ENCODE data around the gene DCUN1D2. TPM values are rescaled to one million over a fixed set of nuclear protein-coding genes. Genes with fewer than 3 reads are reported as not detected.
"Not testable (repeated sequence)": the region's sequence is repeated elsewhere in the genome, so short reads cannot be mapped to it uniquely, and the experiment has no call there.

DCUN1D2 gene
- total and polyA plus RNA-seq, 4 donors: 7.4 to 28.2 (median 16.6) TPM

DNA sequence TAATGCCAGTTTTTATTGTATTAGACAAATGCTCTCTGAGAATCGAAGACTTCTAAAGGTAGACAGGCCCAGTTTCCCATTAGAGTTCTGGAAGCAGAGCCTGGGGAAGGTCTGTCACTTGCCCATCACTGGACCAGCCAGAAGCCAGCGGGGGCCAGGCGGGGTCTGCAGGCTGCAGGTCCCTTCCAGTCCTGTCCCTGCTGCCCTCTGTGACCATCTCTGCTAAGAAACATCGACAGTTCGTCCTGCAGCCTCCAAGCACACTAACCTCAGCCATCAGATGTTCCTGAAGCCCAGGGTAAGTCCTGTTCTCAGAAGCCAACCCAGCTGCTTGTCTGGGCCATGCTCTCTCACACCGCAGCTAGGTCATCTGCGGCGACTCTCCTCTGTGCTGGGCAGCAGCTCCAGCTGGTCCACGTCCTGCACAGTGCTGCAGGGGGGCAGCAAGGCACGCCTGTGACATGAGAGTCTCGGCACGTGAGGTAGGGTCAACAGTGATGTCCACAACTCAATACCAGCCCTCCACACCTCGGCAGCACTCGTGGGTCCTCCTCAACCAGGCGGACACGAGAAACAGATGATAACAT, 34.3 kb downstream of the DCUN1D2 start:
- Histone ChIP-seq H3K27ac (ENCODE audit: low read depth in 1 of 2, low read length in 2 of 2) (no peak overlapping the region), H3K4me1 (ENCODE audit: control insufficient read depth in 1 of 2, insufficient read depth in 2 of 2, low read length in 2 of 2) (no peaks in the 10 kb centered on the region), H3K36me3 (ENCODE audit: control insufficient read depth in 1 of 2, insufficient read depth in 2 of 2, low read length in 1 of 2) (peaks cover 0 to 3% of the 10 kb centered on the region in 2 donors), H3K9me3 (ENCODE audit: control insufficient read depth, low read length) (no peaks in the 10 kb centered on the region), H3K4me3 (ENCODE audit: low read length in 2 of 2) (no peak overlapping the region), H3K27me3 (ENCODE audit: control insufficient read depth in 1 of 2, insufficient read depth in 2 of 2, low read length in 1 of 2) (no peaks in the 10 kb centered on the region)
- ATAC-seq (ENCODE audit: low FRiP score): no peak
- 93 to 95% methylated on average over 16 of the region's 16 CpGs for WGBS, 2 donors
- no peak for DNase-seq
- intact Hi-C loops (cut with DNase I): no loop called here

DNA sequence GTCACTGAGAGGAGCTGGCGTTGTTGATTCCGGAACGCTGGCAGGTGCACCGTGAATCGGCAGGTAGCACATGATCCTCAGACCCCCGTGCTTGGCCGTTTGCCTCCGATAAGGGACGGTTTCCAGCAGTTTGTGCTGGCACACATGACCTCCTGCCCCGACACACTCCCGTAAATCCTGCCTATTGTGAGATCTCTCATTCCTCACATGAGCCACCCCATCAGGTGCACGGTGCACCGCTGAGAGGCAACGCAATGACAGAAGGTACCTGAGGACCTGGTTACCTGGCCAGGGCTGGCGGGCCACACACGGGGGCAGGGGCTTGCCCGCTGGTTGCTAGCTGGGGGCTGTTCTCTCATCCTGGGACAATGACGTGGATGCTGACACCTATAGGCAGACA, 35.1 kb downstream of the DCUN1D2 start:
- DNase-seq (no peak), ATAC-seq (ENCODE audit: low FRiP score) (no peak)
- intact Hi-C loops (cut with DNase I): no loop called here
- H3K9me3 ChIP-seq (ENCODE audit: control insufficient read depth, low read length): no peaks in the 10 kb centered on the region
- H3K4me3 ChIP-seq (ENCODE audit: low read length in 2 of 2): no peak overlapping the region
- WGBS, 2 donors: 91 to 95% methylated on average over 18 of the region's 18 CpGs
- H3K4me1 ChIP-seq (ENCODE audit: control insufficient read depth in 1 of 2, insufficient read depth in 2 of 2, low read length in 2 of 2): no peaks in the 10 kb centered on the region
- peaks cover 0 to 3% of the 10 kb centered on the region in 2 donors for H3K36me3 ChIP-seq (ENCODE audit: control insufficient read depth in 1 of 2, insufficient read depth in 2 of 2, low read length in 1 of 2)
- H3K27me3 ChIP-seq (ENCODE audit: control insufficient read depth in 1 of 2, insufficient read depth in 2 of 2, low read length in 1 of 2): no peaks in the 10 kb centered on the region
- H3K27ac ChIP-seq (ENCODE audit: low read depth in 1 of 2, low read length in 2 of 2): no peak overlapping the region

GRCh38 chr13:113454936-113455335, 35.6 kb downstream of the DCUN1D2 start:
- Histone ChIP-seq H3K4me3 (ENCODE audit: low read length in 2 of 2) (no peak overlapping the region), H3K9me3 (ENCODE audit: control insufficient read depth, low read length) (no peaks in the 10 kb centered on the region), H3K4me1 (ENCODE audit: control insufficient read depth in 1 of 2, insufficient read depth in 2 of 2, low read length in 2 of 2) (no peaks in the 10 kb centered on the region), H3K36me3 (ENCODE audit: control insufficient read depth in 1 of 2, insufficient read depth in 2 of 2, low read length in 1 of 2) (peaks cover 0 to 3% of the 10 kb centered on the region in 2 donors), H3K27me3 (ENCODE audit: control insufficient read depth in 1 of 2, insufficient read depth in 2 of 2, low read length in 1 of 2) (no peaks in the 10 kb centered on the region), H3K27ac (ENCODE audit: low read depth in 1 of 2, low read length in 2 of 2) (no peak overlapping the region)
- ATAC-seq (ENCODE audit: low FRiP score) (no peak), DNase-seq (no peak)
- intact Hi-C loops (cut with DNase I): loop anchor here (5.0 kb wide), 3 partner anchors 58 to 178 kb away; no protein-coding TSS in a partner anchor
- 95 to 96% methylated on average over 13 of the region's 13 CpGs for WGBS, 2 donors

DNA sequence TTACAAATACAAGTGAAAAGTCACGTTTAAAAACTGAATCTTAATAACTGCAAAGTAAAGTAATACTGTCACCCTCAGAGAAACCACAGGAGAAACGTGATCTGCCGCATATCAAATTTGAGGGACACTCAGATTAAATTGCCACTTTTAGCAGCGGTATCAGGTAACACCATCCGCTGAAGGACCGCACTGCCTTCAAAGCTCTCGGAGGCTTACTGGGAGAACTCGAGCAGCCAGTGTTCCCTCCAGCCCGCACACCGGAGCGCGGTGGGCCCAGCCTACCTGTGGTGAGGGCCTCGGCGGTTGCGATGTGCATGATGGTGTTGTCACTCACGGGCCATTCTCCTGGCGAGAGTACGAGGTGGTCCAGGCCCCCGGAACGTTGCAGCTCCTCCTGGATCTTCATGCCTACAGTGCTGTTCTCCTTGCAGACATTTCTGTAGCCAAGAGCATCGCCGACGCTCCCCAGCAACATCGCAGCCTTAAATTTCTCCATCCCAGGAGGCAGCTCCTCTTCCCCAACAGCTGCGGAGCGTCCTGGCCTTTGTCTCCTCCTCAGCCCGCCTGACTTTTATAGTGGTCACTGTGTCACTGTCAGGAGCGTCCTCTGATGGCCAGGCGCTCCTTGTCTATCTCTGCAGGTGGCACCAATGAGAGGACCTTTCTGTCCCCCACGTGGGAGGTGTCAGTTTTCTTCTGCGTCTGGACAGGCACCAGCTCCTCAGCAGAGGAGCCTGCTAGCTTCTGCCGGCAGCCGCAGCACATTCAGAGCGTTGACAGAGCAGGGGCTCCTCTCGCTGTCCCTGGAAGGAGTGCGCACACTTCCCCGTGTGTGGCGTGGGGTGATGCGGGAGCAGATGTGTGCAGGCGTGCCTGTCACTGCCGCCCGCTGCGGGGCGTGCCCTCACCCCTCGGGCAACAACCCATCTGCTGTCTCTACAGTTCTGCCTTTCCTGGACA, 37.3 kb downstream of the DCUN1D2 start, which contains the start of gene ADPRHL1:
Gene ADPRHL1, minus strand, starts transcription at position 547 of the 960 bp plus-strand sequence. Its CDS starts 51 bp downstream, at position 496.
- ATAC-seq (ENCODE audit: low FRiP score) (no peak), DNase-seq (peak in 1 of 2 donors; percentile 10)
- H3K4me1 ChIP-seq (ENCODE audit: control insufficient read depth in 1 of 2, insufficient read depth in 2 of 2, low read length in 2 of 2): no peaks in the 10 kb centered on the region
- 90 to 91% methylated on average over 45 of the region's 45 CpGs for WGBS, 2 donors
- H3K9me3 ChIP-seq (ENCODE audit: control insufficient read depth, low read length): no peaks in the 10 kb centered on the region
- peaks cover 0 to 3% of the 10 kb centered on the region in 2 donors for H3K36me3 ChIP-seq (ENCODE audit: control insufficient read depth in 1 of 2, insufficient read depth in 2 of 2, low read length in 1 of 2)
- H3K27ac ChIP-seq (ENCODE audit: low read depth in 1 of 2, low read length in 2 of 2): no peak within 1 kb of the TSS
- no peaks in the 10 kb centered on the region for H3K27me3 ChIP-seq (ENCODE audit: control insufficient read depth in 1 of 2, insufficient read depth in 2 of 2, low read length in 1 of 2)
- no peak within 1 kb of the TSS for H3K4me3 ChIP-seq (ENCODE audit: low read length in 2 of 2)
- intact Hi-C loops (cut with DNase I): loop anchor here (5.0 kb wide), 3 partner anchors 56 to 176 kb away; no protein-coding TSS in a partner anchor

- peaks cover 0 to 3% of the 10 kb centered on the region in 2 donors for H3K36me3 ChIP-seq (ENCODE audit: control insufficient read depth in 1 of 2, insufficient read depth in 2 of 2, low read length in 1 of 2)
- H3K9me3 ChIP-seq (ENCODE audit: control insufficient read depth, low read length): no peaks in the 10 kb centered on the region
- DNase-seq: no peak
- intact Hi-C loops (cut with DNase I): loop anchor here (5.0 kb wide), 3 partner anchors 55 to 175 kb away; no protein-coding TSS in a partner anchor
- no peak for ATAC-seq (ENCODE audit: low FRiP score)
- H3K27ac ChIP-seq (ENCODE audit: low read depth in 1 of 2, low read length in 2 of 2): no peak overlapping the region
- no peaks in the 10 kb centered on the region for H3K4me1 ChIP-seq (ENCODE audit: control insufficient read depth in 1 of 2, insufficient read depth in 2 of 2, low read length in 2 of 2)
- H3K4me3 ChIP-seq (ENCODE audit: low read length in 2 of 2): no peak overlapping the region
- H3K27me3 ChIP-seq (ENCODE audit: control insufficient read depth in 1 of 2, insufficient read depth in 2 of 2, low read length in 1 of 2): no peaks in the 10 kb centered on the region
- WGBS, 2 donors: 57 to 61% methylated on average over 4 of the region's 4 CpGs
Measured at GRCh38 chr13:113452466-113452865, 38.0 kb downstream of the DCUN1D2 start.

- Histone ChIP-seq H3K27ac (ENCODE audit: low read depth in 1 of 2, low read length in 2 of 2) (no peak overlapping the region), H3K36me3 (ENCODE audit: control insufficient read depth in 1 of 2, insufficient read depth in 2 of 2, low read length in 1 of 2) (peaks cover 0 to 3% of the 10 kb centered on the region in 2 donors), H3K4me3 (ENCODE audit: low read length in 2 of 2) (no peak overlapping the region), H3K9me3 (ENCODE audit: control insufficient read depth, low read length) (no peaks in the 10 kb centered on the region), H3K27me3 (ENCODE audit: control insufficient read depth in 1 of 2, insufficient read depth in 2 of 2, low read length in 1 of 2) (no peaks in the 10 kb centered on the region), H3K4me1 (ENCODE audit: control insufficient read depth in 1 of 2, insufficient read depth in 2 of 2, low read length in 2 of 2) (no peaks in the 10 kb centered on the region)
- intact Hi-C loops (cut with DNase I): loop anchor here (5.0 kb wide), 3 partner anchors 55 to 175 kb away; no protein-coding TSS in a partner anchor
- 61 to 65% methylated on average over 24 of the region's 24 CpGs for WGBS, 2 donors
- no peak for ATAC-seq (ENCODE audit: low FRiP score)
- DNase-seq: peak in 1 of 2 donors; percentile 34
Measured at GRCh38 chr13:113451951-113452421, 38.5 kb downstream of the DCUN1D2 start.

DNA sequence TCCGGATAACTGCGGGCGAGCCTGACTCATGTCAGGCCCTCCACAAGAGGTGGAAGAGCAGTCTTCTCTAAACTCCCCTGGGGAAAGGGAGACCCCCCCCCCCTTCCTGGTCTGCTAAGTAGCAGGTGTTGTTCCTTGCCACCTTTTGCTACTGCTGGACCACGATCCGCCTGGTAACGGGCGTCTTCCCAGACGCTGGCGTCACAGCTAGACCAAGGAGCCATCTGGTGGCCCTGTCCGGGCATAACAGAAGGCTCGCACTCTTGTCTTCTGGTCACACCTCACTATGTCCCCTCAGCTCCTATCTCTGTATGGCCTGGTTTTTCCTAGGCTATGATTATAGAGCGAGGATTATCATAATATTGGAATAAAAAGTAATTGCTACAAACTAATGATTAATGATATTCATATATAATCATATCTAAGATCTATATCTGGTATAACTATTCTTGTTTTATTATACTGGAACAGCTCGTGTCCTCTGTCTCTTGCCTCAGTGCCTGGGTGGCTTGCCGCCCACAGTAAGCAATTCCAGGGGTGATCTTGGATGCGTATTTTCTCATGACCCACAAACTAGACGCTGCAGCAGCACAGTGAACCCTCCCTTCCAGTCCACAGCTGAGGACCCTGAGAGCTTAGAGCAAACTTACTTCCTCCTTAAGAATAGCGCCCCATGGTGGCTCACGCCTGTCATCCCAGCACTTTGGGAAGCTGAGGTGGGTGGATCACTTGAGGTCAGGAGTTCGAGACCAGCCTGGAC, 39.5 kb downstream of the DCUN1D2 start:
- H3K27me3 ChIP-seq (ENCODE audit: control insufficient read depth in 1 of 2, insufficient read depth in 2 of 2, low read length in 1 of 2); H3K4me1 ChIP-seq (ENCODE audit: control insufficient read depth in 1 of 2, insufficient read depth in 2 of 2, low read length in 2 of 2); H3K36me3 ChIP-seq (ENCODE audit: control insufficient read depth in 1 of 2, insufficient read depth in 2 of 2, low read length in 1 of 2); H3K4me3 ChIP-seq (ENCODE audit: low read length in 2 of 2); H3K27ac ChIP-seq (ENCODE audit: low read depth in 1 of 2, low read length in 2 of 2); ATAC-seq (ENCODE audit: low FRiP score); H3K9me3 ChIP-seq (ENCODE audit: control insufficient read depth, low read length): not testable (repeated sequence)
- WGBS, 2 donors: 50 to 54% methylated on average over 18 of the region's 19 CpGs
- peak; percentile 31 to 86 for DNase-seq
- intact Hi-C loops (cut with DNase I): loop anchor here (5.0 kb wide), 3 partner anchors 54 to 174 kb away; no protein-coding TSS in a partner anchor

- ATAC-seq (ENCODE audit: low FRiP score); H3K4me3 ChIP-seq (ENCODE audit: low read length in 2 of 2); H3K9me3 ChIP-seq (ENCODE audit: control insufficient read depth, low read length); H3K36me3 ChIP-seq (ENCODE audit: control insufficient read depth in 1 of 2, insufficient read depth in 2 of 2, low read length in 1 of 2); H3K27ac ChIP-seq (ENCODE audit: low read depth in 1 of 2, low read length in 2 of 2); H3K4me1 ChIP-seq (ENCODE audit: control insufficient read depth in 1 of 2, insufficient read depth in 2 of 2, low read length in 2 of 2); H3K27me3 ChIP-seq (ENCODE audit: control insufficient read depth in 1 of 2, insufficient read depth in 2 of 2, low read length in 1 of 2): not testable (repeated sequence)
- 82 to 85% methylated on average over 8 to 9 of the region's 9 CpGs for WGBS, 2 donors
- peak in 1 of 2 donors; percentile 19 for DNase-seq
- intact Hi-C loops (cut with DNase I): loop anchor here (5.0 kb wide), 3 partner anchors 53 to 173 kb away; no protein-coding TSS in a partner anchor
Measured at GRCh38 chr13:113450348-113450744, 40.2 kb downstream of the DCUN1D2 start.
